ENCODE results near the gene TTL. TPM values are rescaled to one million over a fixed set of nuclear protein-coding genes. Genes with fewer than 3 reads are reported as not detected.

Gene TTL
- total and polyA plus RNA-seq, 9 donors, result 3.7 to 23.6 (median 18.3) TPM

GRCh38 chr2:112580084-112580483, 98.1 kb downstream of the TTL start:
- no peak for DNase-seq
- 85 to 91% (median 89%) methylated on average over 7 of the region's 7 CpGs for WGBS, 3 donors
- TF ChIP-seq POLR2A (IDR thresholded peaks at IDR 0.05), result no peak
- TF ChIP-seq EP300 (IDR thresholded peaks at IDR 0.05), result no peak
- TF ChIP-seq, protein P1, sequence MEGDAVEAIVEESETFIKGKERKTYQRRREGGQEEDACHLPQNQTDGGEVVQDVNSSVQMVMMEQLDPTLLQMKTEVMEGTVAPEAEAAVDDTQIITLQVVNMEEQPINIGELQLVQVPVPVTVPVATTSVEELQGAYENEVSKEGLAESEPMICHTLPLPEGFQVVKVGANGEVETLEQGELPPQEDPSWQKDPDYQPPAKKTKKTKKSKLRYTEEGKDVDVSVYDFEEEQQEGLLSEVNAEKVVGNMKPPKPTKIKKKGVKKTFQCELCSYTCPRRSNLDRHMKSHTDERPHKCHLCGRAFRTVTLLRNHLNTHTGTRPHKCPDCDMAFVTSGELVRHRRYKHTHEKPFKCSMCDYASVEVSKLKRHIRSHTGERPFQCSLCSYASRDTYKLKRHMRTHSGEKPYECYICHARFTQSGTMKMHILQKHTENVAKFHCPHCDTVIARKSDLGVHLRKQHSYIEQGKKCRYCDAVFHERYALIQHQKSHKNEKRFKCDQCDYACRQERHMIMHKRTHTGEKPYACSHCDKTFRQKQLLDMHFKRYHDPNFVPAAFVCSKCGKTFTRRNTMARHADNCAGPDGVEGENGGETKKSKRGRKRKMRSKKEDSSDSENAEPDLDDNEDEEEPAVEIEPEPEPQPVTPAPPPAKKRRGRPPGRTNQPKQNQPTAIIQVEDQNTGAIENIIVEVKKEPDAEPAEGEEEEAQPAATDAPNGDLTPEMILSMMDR (IDR thresholded peaks at IDR 0.05), result no peak

GRCh38 chr2:112582314-112582746, 100.4 kb downstream of the TTL start:
- Histone ChIP-seq H3K36me3 (no peaks in the 10 kb centered on the region), H3K9me3 (no peaks in the 10 kb centered on the region), H3K4me3 (no peak overlapping the region), H3K27ac (no peak overlapping the region), H3K4me1 (ENCODE audit: insufficient read depth) (peaks cover 7% of the 10 kb centered on the region), H3K27me3 (no peaks in the 10 kb centered on the region)
- TF ChIP-seq, protein P1 (IDR thresholded peaks at IDR 0.05), result peak; percentile 22 to 65 (median 51)
- TF ChIP-seq EP300 (IDR thresholded peaks at IDR 0.05), result no peak
- TF ChIP-seq POLR2A (IDR thresholded peaks at IDR 0.05), result no peak
- intact Hi-C loops (cut with DNase I), result loop anchor here in 3 of 4 donors (5.0 kb wide), 1 partner anchor 100 kb away; the partner anchor contains the start of gene TTL (in 3 of the 3)
- 23 to 31% (median 23%) methylated on average over 10 of the region's 10 CpGs for WGBS, 3 donors
- peak in 1 of 5 donors; percentile 24 for DNase-seq

More at GRCh38 chr2:112580084-112580483, 98.1 kb downstream of the TTL start:
- H3K4me1 ChIP-seq (ENCODE audit: insufficient read depth), result peaks cover 5% of the 10 kb centered on the region
- no peak overlapping the region for H3K4me3 ChIP-seq
- no peaks in the 10 kb centered on the region for H3K27me3 ChIP-seq
- H3K27ac ChIP-seq, result no peak overlapping the region
- intact Hi-C loops (cut with DNase I), result loop anchor here in 3 of 4 donors (5.0 kb wide), 1 partner anchor 98 kb away; the partner anchor contains the start of gene TTL (in 3 of the 3)
- H3K36me3 ChIP-seq, result no peaks in the 10 kb centered on the region
- no peaks in the 10 kb centered on the region for H3K9me3 ChIP-seq

DNA sequence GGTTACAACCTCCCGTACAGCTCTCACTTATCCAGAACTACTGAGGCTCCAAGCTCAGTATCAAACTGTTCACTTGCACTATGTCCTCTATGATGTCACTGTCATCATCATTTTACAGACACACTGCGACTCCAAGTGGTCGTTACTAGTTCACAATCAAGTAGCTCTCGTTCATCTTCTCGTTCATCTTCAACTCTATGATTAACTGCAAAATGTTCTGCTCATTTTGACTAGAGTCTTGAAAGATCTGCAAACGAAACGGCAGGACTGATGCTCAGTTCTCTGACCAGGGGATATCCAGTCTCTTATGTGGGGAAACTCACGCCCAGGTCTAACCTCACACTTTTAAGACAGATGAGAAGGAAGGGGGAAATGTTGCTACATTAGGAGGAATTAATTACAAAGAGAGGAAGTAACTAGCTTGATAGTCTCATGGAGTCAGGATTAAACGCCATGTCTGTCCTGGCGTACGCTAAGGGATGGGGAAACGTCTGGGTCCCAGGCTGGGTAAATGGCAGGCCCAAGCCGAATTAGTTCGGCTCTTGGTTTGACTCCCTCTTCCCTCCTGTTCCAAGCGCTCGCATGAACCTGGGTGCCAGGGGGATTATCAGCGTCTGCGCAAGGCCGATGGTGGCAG, 101.7 kb downstream of the TTL start:
- WGBS, 3 donors, result 26 to 32% (median 32%) methylated on average over 19 of the region's 19 CpGs
- H3K27me3 ChIP-seq, result no peaks in the 10 kb centered on the region
- TF ChIP-seq EP300 (IDR thresholded peaks at IDR 0.05) (no peak), POLR2A (IDR thresholded peaks at IDR 0.05) (no peak)
- TF ChIP-seq, protein P1 (IDR thresholded peaks at IDR 0.05), result no peak

GRCh38 chr2:112584134-112584890, 102.4 kb downstream of the TTL start, which contains the start of gene CHCHD5:
CHCHD5 (plus strand) TSS chr2:112584609; CDS start chr2:112584648, 39 bp downstream.
- Histone ChIP-seq H3K4me3 (peak within 1 kb of the TSS; percentile 52), H3K9me3 (no peaks in the 10 kb centered on the region), H3K4me1 (ENCODE audit: insufficient read depth) (peaks cover 7% of the 10 kb centered on the region), H3K27me3 (no peaks in the 10 kb centered on the region), H3K27ac (peak within 1 kb of the TSS; percentile 31 to 85), H3K36me3 (no peaks in the 10 kb centered on the region)
- intact Hi-C loops (cut with DNase I), result loop anchor here in 3 of 4 donors (5.0 kb wide), 1 partner anchor 102 kb away; the partner anchor contains the start of gene TTL (in 3 of the 3)
- WGBS, 3 donors, result 0 to 1% (median 0%) methylated on average over 52 to 54 of the region's 54 CpGs
- TF ChIP-seq, protein P1 (IDR thresholded peaks at IDR 0.05), result peak; percentile 37 to 51 (median 47)
- peak; percentile 38 for TF ChIP-seq POLR2A (IDR thresholded peaks at IDR 0.05)
- TF ChIP-seq EP300 (IDR thresholded peaks at IDR 0.05), result peak; percentile 38
- DNase-seq, result peak; percentile 93 to 96 (median 94)

More for the DNA sequence above, 101.7 kb downstream of the TTL start:
- intact Hi-C loops (cut with DNase I), result loop anchor here in 3 of 4 donors (5.0 kb wide), 1 partner anchor 101 kb away; the partner anchor contains the start of gene TTL (in 3 of the 3)
- no peak for DNase-seq
- H3K36me3 ChIP-seq, result no peaks in the 10 kb centered on the region
- peak overlapping the region in 1 of 2 donors; percentile 85 for H3K27ac ChIP-seq
- peak overlapping the region; percentile 52 for H3K4me3 ChIP-seq
- H3K9me3 ChIP-seq, result no peaks in the 10 kb centered on the region
- peaks cover 7% of the 10 kb centered on the region for H3K4me1 ChIP-seq (ENCODE audit: insufficient read depth)

Measured in ovary (tissue), 9 donors.